ENCODE data around the gene KPRP. TPM values are rescaled to one million over a fixed set of nuclear protein-coding genes. Genes with fewer than 3 reads are reported as not detected.

The KPRP gene
- total RNA-seq, 1 donor from 2014 or later: not detected

GRCh38 chr1:152774875-152775274 is 17.1 kb downstream of the KPRP start, which contains the start of gene LCE1F:
TSS of gene LCE1F (plus strand) at chr1:152775140. CDS start at chr1:152776372, 1,232 bp downstream.
- Histone ChIP-seq H4K20me1 (ENCODE audit: low read depth) (no peaks in the 10 kb centered on the region), H3K9ac (no peak within 1 kb of the TSS), H3K4me2 (no peak within 1 kb of the TSS), H3K4me1 (no peaks in the 10 kb centered on the region), H3K9me3 (ENCODE audit: low read depth) (peaks cover 28% of the 10 kb centered on the region), H2AFZ (replicated peaks) (no peak within 1 kb of the TSS), H3K27ac (no peak within 1 kb of the TSS), H3K4me3 (no peak within 1 kb of the TSS), H3K27me3 (no peaks in the 10 kb centered on the region), H3K36me3 (no peaks in the 10 kb centered on the region), H3K79me2 (ENCODE audit: low read depth) (no peaks in the 10 kb centered on the region), H3F3A (ENCODE audit: low read depth) (no peaks in the 10 kb centered on the region)
- TF ChIP-seq EZH2phosphoT487 (IDR thresholded peaks at IDR 0.05) (no peak), CTCF (IDR thresholded peaks at IDR 0.05) (no peak), EZH2 (IDR thresholded peaks at IDR 0.05) (no peak)
- Mint-ChIP-seq H3K27ac (no peak within 1 kb of the TSS), H3K9me3 (peaks cover 38% of the 10 kb centered on the region), H3K27me3 (ENCODE audit: insufficient read depth, low read depth) (peaks cover 8% of the 10 kb centered on the region), H3K4me1 (no peaks in the 10 kb centered on the region), H3K4me3 (no peak within 1 kb of the TSS), H3K36me3 (no peaks in the 10 kb centered on the region)
- DNase-seq (ENCODE audit: low spot score): no peak

GRCh38 chr1:152776361-152776760 is 18.5 kb downstream of the KPRP start:
- Histone ChIP-seq H3K4me1 (no peaks in the 10 kb centered on the region), H3K4me2 (no peak overlapping the region), H3K79me2 (ENCODE audit: low read depth) (no peaks in the 10 kb centered on the region), H3K36me3 (no peaks in the 10 kb centered on the region), H3K4me3 (no peak overlapping the region), H3K27me3 (no peaks in the 10 kb centered on the region), H3F3A (ENCODE audit: low read depth) (no peaks in the 10 kb centered on the region), H3K27ac (no peak overlapping the region), H2AFZ (replicated peaks) (no peak overlapping the region), H4K20me1 (ENCODE audit: low read depth) (no peaks in the 10 kb centered on the region), H3K9me3 (ENCODE audit: low read depth) (peaks cover 24% of the 10 kb centered on the region), H3K9ac (no peak overlapping the region)
- Mint-ChIP-seq H3K4me3 (no peak overlapping the region), H3K27ac (no peak overlapping the region), H3K4me1 (no peaks in the 10 kb centered on the region), H3K36me3 (no peaks in the 10 kb centered on the region), H3K27me3 (ENCODE audit: insufficient read depth, low read depth) (peaks cover 5% of the 10 kb centered on the region), H3K9me3 (peaks cover 33% of the 10 kb centered on the region)
- DNase-seq (ENCODE audit: low spot score): no peak
- TF ChIP-seq EZH2phosphoT487 (IDR thresholded peaks at IDR 0.05): no peak

GRCh38 chr1:152777510-152778137 is 19.8 kb downstream of the KPRP start:
- Histone ChIP-seq H3K79me2 (ENCODE audit: low read depth) (no peaks in the 10 kb centered on the region), H3K9ac (no peak overlapping the region), H3K4me3 (no peak overlapping the region), H3K27me3 (no peaks in the 10 kb centered on the region), H3K4me1 (no peaks in the 10 kb centered on the region), H3F3A (ENCODE audit: low read depth) (no peaks in the 10 kb centered on the region), H2AFZ (replicated peaks) (no peak overlapping the region), H3K4me2 (no peak overlapping the region), H3K27ac (no peak overlapping the region), H3K9me3 (ENCODE audit: low read depth) (peaks cover 31% of the 10 kb centered on the region), H3K36me3 (peaks cover 3% of the 10 kb centered on the region), H4K20me1 (ENCODE audit: low read depth) (no peaks in the 10 kb centered on the region)
- peaks cover 5% of the 10 kb centered on the region for H3K27me3 Mint-ChIP-seq (ENCODE audit: insufficient read depth, low read depth)
- H3K27ac Mint-ChIP-seq: no peak overlapping the region
- H3K4me1 Mint-ChIP-seq: no peaks in the 10 kb centered on the region
- TF ChIP-seq EZH2 (IDR thresholded peaks at IDR 0.05) (no peak), EZH2phosphoT487 (IDR thresholded peaks at IDR 0.05) (no peak), CTCF (IDR thresholded peaks at IDR 0.05) (no peak)
- DNase-seq (ENCODE audit: low spot score): no peak
- H3K9me3 Mint-ChIP-seq: peaks cover 33% of the 10 kb centered on the region
- no peak overlapping the region for H3K4me3 Mint-ChIP-seq
- no peaks in the 10 kb centered on the region for H3K36me3 Mint-ChIP-seq

GRCh38 chr1:152783095-152783494 is 25.3 kb downstream of the KPRP start:
- TF ChIP-seq EZH2 (IDR thresholded peaks at IDR 0.05) (no peak), EZH2phosphoT487 (IDR thresholded peaks at IDR 0.05) (no peak), CTCF (IDR thresholded peaks at IDR 0.05) (no peak)
- H3K36me3 Mint-ChIP-seq: no peaks in the 10 kb centered on the region
- DNase-seq (ENCODE audit: low spot score): no peak
- H3F3A ChIP-seq (ENCODE audit: low read depth): no peaks in the 10 kb centered on the region
- no peak overlapping the region for H3K4me3 Mint-ChIP-seq
- no peak overlapping the region for H3K9ac ChIP-seq
- no peak overlapping the region for H3K4me3 ChIP-seq
- H3K9me3 Mint-ChIP-seq: peaks cover 26% of the 10 kb centered on the region
- H3K4me1 Mint-ChIP-seq: no peaks in the 10 kb centered on the region
- no peaks in the 10 kb centered on the region for H3K4me1 ChIP-seq
- no peak overlapping the region for H3K4me2 ChIP-seq
- H3K79me2 ChIP-seq (ENCODE audit: low read depth): no peaks in the 10 kb centered on the region
- H2AFZ ChIP-seq (replicated peaks): no peak overlapping the region
- H3K27ac ChIP-seq: no peak overlapping the region
- H3K27me3 Mint-ChIP-seq (ENCODE audit: insufficient read depth, low read depth): peaks cover 3% of the 10 kb centered on the region
- no peak overlapping the region for H3K27ac Mint-ChIP-seq
- no peaks in the 10 kb centered on the region for H3K27me3 ChIP-seq
- peaks cover 29% of the 10 kb centered on the region for H3K9me3 ChIP-seq (ENCODE audit: low read depth)
- no peaks in the 10 kb centered on the region for H4K20me1 ChIP-seq (ENCODE audit: low read depth)
- peaks cover 3% of the 10 kb centered on the region for H3K36me3 ChIP-seq

Data from neural progenitor cell (in vitro differentiated cells).